Astrocyte of the spinal cord (primary cell): Measurements from ENCODE around the gene RBMS3.

ENCODE experiments used
- DNase-seq: peaks from one replicate; pipeline ENCODE4 v3.0.0; 2011; ENCODE audit warnings: low read depth, low spot score
- H3K4me3 ChIP-seq: 2 replicates; pipeline ENCODE4 v1.5.1; 2011; ENCODE audit warnings: low read depth, mild to moderate bottlenecking, low read length, moderate library complexity
- in situ Hi-C: cut with HindIII; loops from 2 replicates; pipeline ENCODE4 v1.10.0; 2017; ENCODE audit warnings: low sequenced_read_pairs
- TF ChIP-seq, protein P1 (sequence below): IDR thresholded peaks from 2 replicates; pipeline ENCODE4 v1.5.1; 2012; ENCODE audit warnings: low read depth, mild to moderate bottlenecking, low read length, inconsistent platforms

The RBMS3 gene

GRCh38 chr3:29397406-29397805 lies 116.5 kb downstream of the RBMS3 start:
- TF ChIP-seq, protein P1, sequence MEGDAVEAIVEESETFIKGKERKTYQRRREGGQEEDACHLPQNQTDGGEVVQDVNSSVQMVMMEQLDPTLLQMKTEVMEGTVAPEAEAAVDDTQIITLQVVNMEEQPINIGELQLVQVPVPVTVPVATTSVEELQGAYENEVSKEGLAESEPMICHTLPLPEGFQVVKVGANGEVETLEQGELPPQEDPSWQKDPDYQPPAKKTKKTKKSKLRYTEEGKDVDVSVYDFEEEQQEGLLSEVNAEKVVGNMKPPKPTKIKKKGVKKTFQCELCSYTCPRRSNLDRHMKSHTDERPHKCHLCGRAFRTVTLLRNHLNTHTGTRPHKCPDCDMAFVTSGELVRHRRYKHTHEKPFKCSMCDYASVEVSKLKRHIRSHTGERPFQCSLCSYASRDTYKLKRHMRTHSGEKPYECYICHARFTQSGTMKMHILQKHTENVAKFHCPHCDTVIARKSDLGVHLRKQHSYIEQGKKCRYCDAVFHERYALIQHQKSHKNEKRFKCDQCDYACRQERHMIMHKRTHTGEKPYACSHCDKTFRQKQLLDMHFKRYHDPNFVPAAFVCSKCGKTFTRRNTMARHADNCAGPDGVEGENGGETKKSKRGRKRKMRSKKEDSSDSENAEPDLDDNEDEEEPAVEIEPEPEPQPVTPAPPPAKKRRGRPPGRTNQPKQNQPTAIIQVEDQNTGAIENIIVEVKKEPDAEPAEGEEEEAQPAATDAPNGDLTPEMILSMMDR: no peak
- no peak for DNase-seq
- H3K4me3 ChIP-seq: no peak overlapping the region
- in situ Hi-C loops: no loop called here

- DNase-seq: no peak
- in situ Hi-C loops: no loop called here
- TF ChIP-seq, protein P1: no peak
These were observed 117.9 kb downstream of the RBMS3 start for GRCh38 chr3:29398787-29399186.

DNA sequence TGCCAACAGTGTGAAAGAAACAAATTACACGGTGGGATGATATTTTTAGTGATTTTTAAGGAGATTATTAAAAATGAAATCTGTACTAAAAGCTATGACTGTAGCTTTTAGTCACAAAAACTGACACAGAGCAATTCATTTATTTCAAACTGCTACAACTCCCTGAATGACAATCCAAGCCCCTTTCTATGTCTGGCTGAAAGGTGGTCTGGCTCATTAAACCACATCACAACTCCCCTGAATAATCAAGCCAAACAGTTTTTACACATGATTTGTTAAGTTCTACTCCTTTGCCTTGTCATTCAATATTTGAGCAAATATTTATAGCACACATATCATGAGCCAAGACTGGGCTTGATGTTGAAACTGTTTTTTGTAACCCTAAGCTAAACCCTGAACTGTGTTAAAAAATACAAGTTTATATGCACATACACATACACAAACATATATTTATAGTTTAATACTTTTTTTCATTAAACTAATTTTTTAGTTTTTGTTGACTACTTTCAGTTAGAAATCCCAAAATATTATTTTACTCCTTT lies 125.5 kb downstream of the RBMS3 start:
- in situ Hi-C loops: no loop called here
- DNase-seq: no peak
- TF ChIP-seq, protein P1: no peak

More at GRCh38 chr3:29398787-29399186, 117.9 kb downstream of the RBMS3 start:
- no peak overlapping the region for H3K4me3 ChIP-seq

DNA sequence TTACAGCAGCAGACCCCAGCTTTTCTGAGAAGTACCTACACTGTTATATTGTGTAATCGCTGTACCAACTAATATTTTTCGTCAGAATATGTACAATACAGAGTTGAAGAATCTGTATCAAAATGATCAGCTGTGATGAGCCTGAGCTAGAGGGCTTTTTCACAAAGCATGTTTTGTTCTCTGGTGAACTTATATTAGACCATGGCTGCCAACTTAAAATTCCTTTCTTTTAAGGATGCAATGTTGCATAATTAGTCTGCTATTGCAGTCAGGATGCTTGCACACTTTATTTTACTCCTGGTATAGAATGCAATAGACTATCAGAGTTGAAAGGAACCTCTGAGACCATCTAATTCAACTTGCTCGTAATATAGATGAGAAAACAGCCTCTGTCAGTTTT lies 127.8 kb downstream of the RBMS3 start:
- TF ChIP-seq, protein P1: no peak

More for the DNA sequence above, 125.5 kb downstream of the RBMS3 start:
- H3K4me3 ChIP-seq: no peak overlapping the region

DNA sequence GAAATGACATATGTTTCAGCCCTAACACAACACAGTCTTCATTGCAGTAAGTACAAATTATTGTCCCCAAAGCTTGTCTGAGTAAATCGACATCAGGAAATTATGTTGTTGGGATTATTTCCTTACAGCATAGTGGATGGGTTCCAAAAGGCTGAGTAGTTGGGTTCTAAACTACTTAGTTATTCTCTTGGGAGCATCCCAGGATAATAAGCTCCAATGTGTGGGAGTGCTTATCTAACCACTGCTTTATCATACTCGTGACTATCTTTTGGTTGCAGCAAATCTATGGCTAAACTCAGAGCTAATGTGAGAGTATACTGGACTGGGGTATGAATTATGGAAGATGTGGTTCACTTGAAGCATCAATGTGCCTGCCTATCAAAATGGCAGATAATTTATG lies 128.5 kb downstream of the RBMS3 start:
- DNase-seq: no peak
- H3K4me3 ChIP-seq: no peak overlapping the region
- TF ChIP-seq, protein P1: no peak
- in situ Hi-C loops: no loop called here

More for the DNA sequence above, 127.8 kb downstream of the RBMS3 start:
- no peak overlapping the region for H3K4me3 ChIP-seq
- in situ Hi-C loops: no loop called here
- no peak for DNase-seq

GRCh38 chr3:29410220-29410619 lies 129.3 kb downstream of the RBMS3 start:
- no peak for DNase-seq
- H3K4me3 ChIP-seq: no peak overlapping the region
- in situ Hi-C loops: no loop called here
- TF ChIP-seq, protein P1: no peak
